Retina (tissue), 1 donor: ENCODE data around the gene ERC2.

Source experiments
- DNase-seq: peaks from one replicate; pipeline ENCODE4 v3.0.0-alpha.2; 2016

The ERC2 gene

GRCh38 chr3:56233742-56234141 is 234.5 kb downstream of the ERC2 start:
- no peak for DNase-seq

GRCh38 chr3:56229311-56229710 is 239.0 kb downstream of the ERC2 start:
- no peak for DNase-seq

GRCh38 chr3:56222866-56223265 is 245.4 kb downstream of the ERC2 start:
- DNase-seq: no peak

- DNase-seq: no peak
These were observed 248.1 kb downstream of the ERC2 start for GRCh38 chr3:56219894-56220805.

- DNase-seq: no peak
These were observed 258.1 kb downstream of the ERC2 start for GRCh38 chr3:56209982-56210751.

- no peak for DNase-seq
These were observed 260.3 kb downstream of the ERC2 start for GRCh38 chr3:56207922-56208321.

- DNase-seq: no peak
These were observed 262.9 kb downstream of the ERC2 start for GRCh38 chr3:56205406-56205805.

GRCh38 chr3:56202997-56203396 is 265.3 kb downstream of the ERC2 start:
- DNase-seq: no peak

- no peak for DNase-seq
These were observed 266.9 kb downstream of the ERC2 start for GRCh38 chr3:56201407-56201806.

GRCh38 chr3:56200251-56200650 is 268.0 kb downstream of the ERC2 start:
- no peak for DNase-seq

GRCh38 chr3:56197991-56198390 is 270.3 kb downstream of the ERC2 start:
- no peak for DNase-seq

GRCh38 chr3:56197259-56197965 is 270.9 kb downstream of the ERC2 start:
- no peak for DNase-seq

GRCh38 chr3:56196700-56197099 is 271.6 kb downstream of the ERC2 start:
- no peak for DNase-seq

GRCh38 chr3:56193519-56193918 is 274.7 kb downstream of the ERC2 start:
- DNase-seq: no peak

- no peak for DNase-seq
These were observed 276.3 kb downstream of the ERC2 start for GRCh38 chr3:56192001-56192400.

- no peak for DNase-seq
These were observed 277.4 kb downstream of the ERC2 start for GRCh38 chr3:56190771-56191305.

GRCh38 chr3:56190130-56190529 is 278.1 kb downstream of the ERC2 start:
- DNase-seq: no peak

GRCh38 chr3:56189536-56189935 is 278.7 kb downstream of the ERC2 start:
- DNase-seq: no peak

GRCh38 chr3:56188201-56188600 is 280.1 kb downstream of the ERC2 start:
- no peak for DNase-seq

GRCh38 chr3:56187051-56187450 is 281.2 kb downstream of the ERC2 start:
- no peak for DNase-seq

GRCh38 chr3:56185827-56186226 is 282.4 kb downstream of the ERC2 start:
- DNase-seq: no peak

GRCh38 chr3:56183529-56183928 is 284.7 kb downstream of the ERC2 start:
- DNase-seq: no peak

GRCh38 chr3:56180433-56180832 is 287.8 kb downstream of the ERC2 start:
- DNase-seq: no peak
